HFFc6 (cell line): ENCODE results near the gene CALM3. TPM values are rescaled to one million over a fixed set of nuclear protein-coding genes. Genes with fewer than 3 reads are reported as not detected.

Experiments used
- DNase-seq: peaks from one replicate; pipeline ENCODE4 v3.0.0-alpha.2; 2018
- H3K27ac Mint-ChIP-seq: 2 replicates; pipeline ENCODE4 v1.8.0; 2020; ENCODE audit warnings: mild to moderate bottlenecking, mixed read lengths
- H3K27me3 Mint-ChIP-seq: 2 replicates; pipeline ENCODE4 v1.8.0; 2021; ENCODE audit warnings: mild to moderate bottlenecking, moderate library complexity, mixed read lengths; ENCODE audit not compliant: insufficient read depth
- H3K36me3 Mint-ChIP-seq: 2 replicates; pipeline ENCODE4 v1.8.0; 2021; ENCODE audit warnings: low read depth, mixed read lengths
- H3K4me1 Mint-ChIP-seq: 2 replicates; pipeline ENCODE4 v1.8.0; 2020; ENCODE audit warnings: low read depth, mixed read lengths
- H3K4me3 Mint-ChIP-seq: 2 replicates; pipeline ENCODE4 v1.8.0; 2020; ENCODE audit warnings: mild to moderate bottlenecking, moderate library complexity, mixed read lengths
- H3K9me3 Mint-ChIP-seq: 2 replicates; pipeline ENCODE4 v1.8.0; 2020; ENCODE audit warnings: mild to moderate bottlenecking, mixed read lengths
- CTCF ChIP-seq: fragments of 200-600 bp; sonication (generic); IDR thresholded peaks from 2 replicates; pipeline ENCODE4 v1.5.0; 2021; ENCODE audit warnings: antibody characterized with exemption, mild to moderate bottlenecking
- total RNA-seq, 6 experiments: library from RNA; stranded (reverse); fragmentation: NEBNext Ultra II Directional; extraction: Animal tissue kit (Norgen Biotek cat#: 25700); gene quantifications; 2 replicates in 1 of 6; 3 replicates in 5 of 6; pipeline ENCODE4 v1.2.3, GENCODE V29; 2021

Gene CALM3
- total RNA-seq, 6 experiments from 2014 or later: 445 to 561 (median 538) TPM

GRCh38 chr19:46656541-46656940 is 55.4 kb downstream of the CALM3 start:
- Mint-ChIP-seq H3K9me3 (no peaks in the 10 kb centered on the region), H3K27me3 (peaks cover 3% of the 10 kb centered on the region), H3K4me1 (peaks cover 28% of the 10 kb centered on the region), H3K4me3 (no peak overlapping the region), H3K36me3 (peaks cover 12% of the 10 kb centered on the region), H3K27ac (no peak overlapping the region)
- TF ChIP-seq CTCF: no peak
- no peak for DNase-seq

GRCh38 chr19:46659151-46660007 is 58.2 kb downstream of the CALM3 start:
- H3K9me3 Mint-ChIP-seq: no peaks in the 10 kb centered on the region
- peak overlapping the region; percentile 93 for H3K4me3 Mint-ChIP-seq
- H3K27ac Mint-ChIP-seq: peak overlapping the region; percentile 77
- peaks cover 12% of the 10 kb centered on the region for H3K36me3 Mint-ChIP-seq
- no peak for DNase-seq
- peaks cover 36% of the 10 kb centered on the region for H3K4me1 Mint-ChIP-seq
- peaks cover 2% of the 10 kb centered on the region; the same call in 1 of the 2 replicates for H3K27me3 Mint-ChIP-seq
- TF ChIP-seq CTCF: no peak

GRCh38 chr19:46660008-46660517 is 58.9 kb downstream of the CALM3 start:
- Mint-ChIP-seq H3K27ac (peak overlapping the region; percentile 77), H3K4me1 (peaks cover 32% of the 10 kb centered on the region), H3K27me3 (peaks cover 2% of the 10 kb centered on the region), H3K9me3 (no peaks in the 10 kb centered on the region), H3K36me3 (peaks cover 9% of the 10 kb centered on the region), H3K4me3 (peak overlapping the region; percentile 93)
- TF ChIP-seq CTCF: 0 out of 2 replicates have a peak, but pooled peaks have one; percentile 15
- no peak for DNase-seq

Other genes starting within 250 kb of the CALM3 start
- gene CCDC8, start 187.8 kb upstream of the CALM3 start, total RNA-seq: 10 to 100 TPM in 4 of 6 experiments, 1 to 10 TPM in 2; 6.3 to 10.6 (median 10.2) TPM
- under 1 TPM in 3 of 6 experiments, not detected in 3; 0.05 to 0.09 (median 0.07) TPM for gene PNMA8C, start 172.4 kb upstream of the CALM3 start, total RNA-seq
- gene PNMA8A, start 129.8 kb upstream of the CALM3 start, total RNA-seq: 10 to 100 TPM in 2 of 6 experiments, 1 to 10 TPM in 4; 8.6 to 13.1 (median 9.2) TPM
- gene PNMA8B, start 105.5 kb upstream of the CALM3 start, total RNA-seq: under 1 TPM in 4 of 6 experiments, not detected in 2; 0.02 to 0.17 (median 0.07) TPM
- gene PTGIR, start 23.8 kb downstream of the CALM3 start, total RNA-seq: 10 to 100 TPM; 16.0 to 26.6 (median 17.9) TPM
- not detected for gene GNG8, start 34.9 kb downstream of the CALM3 start, total RNA-seq
- gene DACT3, start 59.9 kb downstream of the CALM3 start, total RNA-seq: 10 to 100 TPM; 12.6 to 17.2 (median 15.5) TPM
- gene PRKD2, start 115.8 kb downstream of the CALM3 start, total RNA-seq: 10 to 100 TPM; 35.3 to 42.2 (median 38.4) TPM
- 10 to 100 TPM; 31.4 to 36.8 (median 33.2) TPM for gene FKRP, start 144.7 kb downstream of the CALM3 start, total RNA-seq
- gene STRN4, start 145.1 kb downstream of the CALM3 start, total RNA-seq: 10 to 100 TPM; 53.6 to 60.8 (median 58.3) TPM
- gene SLC1A5, start 187.3 kb downstream of the CALM3 start, total RNA-seq: 100 to 1,000 TPM; 263 to 310 (median 281) TPM
- gene AP2S1, start 249.5 kb downstream of the CALM3 start, total RNA-seq: 100 to 1,000 TPM; 416 to 479 (median 463) TPM